Measurements from ENCODE around the gene YIPF3.

DNA sequence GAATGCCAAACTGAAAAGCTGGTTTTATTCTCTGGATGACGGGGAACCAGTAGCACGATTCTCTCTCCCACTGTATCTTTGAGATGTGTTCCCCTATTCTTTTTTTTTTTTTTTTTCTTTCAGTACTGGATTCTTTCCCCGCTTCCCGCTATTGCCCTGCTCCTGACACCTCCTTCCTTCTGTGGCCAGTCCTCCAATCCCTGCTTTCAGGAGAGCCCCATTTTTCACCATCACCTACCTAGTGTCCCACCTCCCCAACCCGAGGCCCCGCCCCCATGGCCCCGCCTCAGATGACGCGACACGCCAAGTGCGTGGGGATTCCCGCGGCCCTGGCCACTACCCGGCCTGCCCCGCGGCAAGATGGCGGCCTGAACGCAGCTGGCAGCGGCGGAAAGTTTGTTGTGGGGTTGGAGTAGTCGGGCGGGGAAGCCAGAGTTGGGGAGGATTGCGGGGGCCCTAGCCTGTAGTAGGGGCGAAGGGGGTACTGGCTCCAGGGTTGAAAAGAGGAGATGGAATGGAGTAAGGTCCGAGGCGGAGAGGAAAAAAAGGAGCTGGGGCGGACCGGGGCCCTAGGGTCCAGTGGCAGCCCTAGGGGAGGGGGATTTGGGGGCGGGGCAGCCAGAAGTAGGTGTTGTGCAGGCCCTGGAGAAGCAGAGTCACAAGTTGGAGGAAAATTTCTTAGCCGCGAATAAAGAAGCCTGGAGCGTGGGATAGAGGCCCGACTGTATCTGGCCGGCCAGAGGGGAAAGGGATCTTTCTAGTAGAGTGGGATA, 39.3 kb downstream of the YIPF3 start, which contains the start of gene TJAP1:
- TF ChIP-seq RARB (CRISPR knock-in tag; IDR thresholded peaks at IDR 0.05) = no peak
- TF ChIP-seq PATZ1 (CRISPR knock-in tag; IDR thresholded peaks at IDR 0.05; ENCODE audit: borderline replicate concordance) = no peak
- TF ChIP-seq ZNF565 (CRISPR knock-in tag; conservative IDR thresholded peaks at IDR 0.05; ENCODE audit: low read depth) = no peak
- no peak for TF ChIP-seq SNAI2 (CRISPR knock-in tag; IDR thresholded peaks at IDR 0.05)
- no peak for TF ChIP-seq TOX (CRISPR knock-in tag; IDR thresholded peaks at IDR 0.05; ENCODE audit: borderline replicate concordance)
- no peak for TF ChIP-seq TCF4 (CRISPR knock-in tag; IDR thresholded peaks at IDR 0.05; ENCODE audit: borderline replicate concordance)
- no peak for TF ChIP-seq CSDC2 (CRISPR knock-in tag; IDR thresholded peaks at IDR 0.05)
- TF ChIP-seq, protein P1, sequence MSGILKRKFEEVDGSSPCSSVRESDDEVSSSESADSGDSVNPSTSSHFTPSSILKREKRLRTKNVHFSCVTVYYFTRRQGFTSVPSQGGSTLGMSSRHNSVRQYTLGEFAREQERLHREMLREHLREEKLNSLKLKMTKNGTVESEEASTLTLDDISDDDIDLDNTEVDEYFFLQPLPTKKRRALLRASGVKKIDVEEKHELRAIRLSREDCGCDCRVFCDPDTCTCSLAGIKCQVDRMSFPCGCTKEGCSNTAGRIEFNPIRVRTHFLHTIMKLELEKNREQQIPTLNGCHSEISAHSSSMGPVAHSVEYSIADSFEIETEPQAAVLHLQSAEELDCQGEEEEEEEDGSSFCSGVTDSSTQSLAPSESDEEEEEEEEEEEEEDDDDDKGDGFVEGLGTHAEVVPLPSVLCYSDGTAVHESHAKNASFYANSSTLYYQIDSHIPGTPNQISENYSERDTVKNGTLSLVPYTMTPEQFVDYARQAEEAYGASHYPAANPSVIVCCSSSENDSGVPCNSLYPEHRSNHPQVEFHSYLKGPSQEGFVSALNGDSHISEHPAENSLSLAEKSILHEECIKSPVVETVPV (CRISPR knock-in tag; IDR thresholded peaks at IDR 0.05) = no peak
- TF ChIP-seq ZFP3 (CRISPR knock-in tag; IDR thresholded peaks at IDR 0.05) = no peak
- TF ChIP-seq ARNTL (CRISPR knock-in tag; IDR thresholded peaks at IDR 0.05; ENCODE audit: borderline replicate concordance, low read depth) = no peak
- TF ChIP-seq BACH2 (CRISPR knock-in tag; IDR thresholded peaks at IDR 0.05; ENCODE audit: borderline replicate concordance) = no peak

All from SK-N-SH treated with all-trans-retinoic acid at 6 μM for 48 hours (cell line).